Common myeloid progenitor, CD34-positive (primary cell): ENCODE measurements around the gene CST2.
"Not testable (repeated sequence)": the region's sequence is repeated elsewhere in the genome, so short reads cannot be mapped to it uniquely, and the experiment has no call there.

Experiments used
- CTCF ChIA-PET: fragments of 350-600 bp; sonication (Branson Sonifier 250); formaldehyde crosslinking; loops from one replicate; lab custom pipeline; 2021; ENCODE audit warnings: antibody characterized with exemption; lab: Charles Lee
- POLR2A ChIA-PET: fragments of 350-600 bp; sonication (Branson Sonifier 250); formaldehyde crosslinking; loops from one replicate; lab custom pipeline; 2021; ENCODE audit warnings: antibody characterized with exemption; lab: Charles Lee
- DNase-seq, 3 donors: peaks; one replicate each; pipeline versions ENCODE4 v3.0.0 to v3.0.0-alpha.2; 2013
- H3K27ac ChIP-seq, 2 experiments: 1 replicate in 1 of 2; 2 replicates in 1 of 2; pipeline ENCODE4 v1.7.0; 2013; ENCODE audit warnings: inconsistent platforms in 2 of 2, low read length in 2 of 2, mild to moderate bottlenecking in 2 of 2, low read depth in 1 of 2, moderate library complexity in 1 of 2; ENCODE audit not compliant: severe bottlenecking in 2 of 2, insufficient read depth in 1 of 2, poor library complexity in 1 of 2
- H3K27me3 ChIP-seq, 5 experiments: replicated peaks in 2 of 5; 1 replicate in 3 of 5; 2 replicates in 2 of 5; pipeline versions ENCODE4 v1.6.1 to v1.7.0; 2013; ENCODE audit warnings: low read length in 4 of 5, mild to moderate bottlenecking in 2 of 5, moderate library complexity in 2 of 5, inconsistent platforms in 1 of 5; ENCODE audit not compliant: insufficient read depth in 5 of 5, control insufficient read depth in 4 of 5
- H3K36me3 ChIP-seq, 4 experiments: 1 replicate in 2 of 4; 2 replicates in 2 of 4; pipeline versions ENCODE4 v1.6.1 to v1.7.0; 2013; ENCODE audit warnings: low read length in 3 of 4, control low read depth in 1 of 4, mild to moderate bottlenecking in 1 of 4; ENCODE audit not compliant: control insufficient read depth in 4 of 4, insufficient read depth in 4 of 4
- H3K4me1 ChIP-seq, 4 experiments: 1 replicate in 3 of 4; 2 replicates in 1 of 4; pipeline versions ENCODE4 v1.6.1 to v1.7.1; 2013; ENCODE audit warnings: low read length in 3 of 4, mild to moderate bottlenecking in 3 of 4, control low read depth in 1 of 4, inconsistent platforms in 1 of 4, moderate library complexity in 1 of 4; ENCODE audit not compliant: control insufficient read depth in 4 of 4, insufficient read depth in 4 of 4; ENCODE audit errors: control extremely low read depth in 1 of 4
- H3K4me3 ChIP-seq, 7 experiments: 1 replicate in 4 of 7; 2 replicates in 3 of 7; pipeline versions ENCODE4 v1.5.1 to v1.7.0; 2013; ENCODE audit warnings: mild to moderate bottlenecking in 7 of 7, low read length in 6 of 7, moderate library complexity in 6 of 7, inconsistent platforms in 2 of 7, low read depth in 2 of 7, control low read depth in 1 of 7; ENCODE audit not compliant: insufficient read depth in 4 of 7, control insufficient read depth in 1 of 7; ENCODE audit errors: extremely low read depth in 1 of 7
- H3K9me3 ChIP-seq, 5 experiments: 1 replicate in 4 of 5; 2 replicates in 1 of 5; pipeline versions ENCODE4 v1.6.1 to v1.7.1; 2013; ENCODE audit warnings: low read length in 4 of 5, mild to moderate bottlenecking in 2 of 5, inconsistent platforms in 1 of 5, low read depth in 1 of 5, moderate library complexity in 1 of 5; ENCODE audit not compliant: control insufficient read depth in 4 of 5, insufficient read depth in 2 of 5; ENCODE audit errors: control extremely low read depth in 1 of 5
- WGBS: methylation state at CpG from one replicate; pipeline ENCODE4 v1.1.5; 2013; ENCODE audit not compliant: insufficient coverage; 5-methylcytosine and 5-hydroxymethylcytosine counted together

The CST2 gene

GRCh38 chr20:23782366-23782983 is 44.1 kb downstream of the CST2 start:
- H3K4me3 ChIP-seq: no peak overlapping the region
- H3K4me1 ChIP-seq: no peaks in the 10 kb centered on the region
- no peaks in the 10 kb centered on the region for H3K36me3 ChIP-seq
- CTCF ChIA-PET: no interaction called here
- 53% methylated on average over 8 of the region's 8 CpGs for WGBS
- POLR2A ChIA-PET: no interaction called here
- no peaks in the 10 kb centered on the region for H3K9me3 ChIP-seq
- no peak overlapping the region for H3K27ac ChIP-seq
- H3K27me3 ChIP-seq: peaks cover 0 to 3% (median 0%) of the 10 kb centered on the region in 5 experiments
- DNase-seq: peak; percentile 1 to 24 (median 13)

GRCh38 chr20:23778676-23779075 is 47.9 kb downstream of the CST2 start:
- H3K9me3 ChIP-seq, H3K4me1 ChIP-seq, DNase-seq, POLR2A ChIA-PET, H3K4me3 ChIP-seq, H3K27ac ChIP-seq, H3K36me3 ChIP-seq, CTCF ChIA-PET: not testable (repeated sequence)
- H3K27me3 ChIP-seq: peaks cover 0 to 11% (median 0%) of the 10 kb centered on the region in 5 experiments

DNA sequence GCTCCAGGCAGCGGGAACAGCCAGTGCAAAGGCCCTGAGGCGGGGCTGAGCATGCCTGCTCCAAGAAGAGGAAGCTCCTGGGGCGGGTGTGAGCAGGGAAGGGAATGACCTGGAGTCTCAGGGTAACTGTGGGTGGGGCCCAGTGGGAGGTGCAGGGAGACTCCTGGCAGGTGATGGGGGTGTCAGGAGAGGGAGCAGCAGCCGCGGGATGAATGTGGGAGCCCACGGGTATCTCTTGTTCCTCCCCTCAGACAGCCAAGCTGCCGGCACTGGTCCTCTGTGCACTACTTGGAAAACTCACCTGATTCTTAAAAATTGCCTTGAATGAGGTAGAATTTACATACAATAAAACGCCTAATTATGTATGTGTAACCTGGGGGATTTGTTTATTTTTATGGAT is 49.1 kb downstream of the CST2 start:
- H3K4me1 ChIP-seq, H3K36me3 ChIP-seq, POLR2A ChIA-PET, DNase-seq, H3K9me3 ChIP-seq, CTCF ChIA-PET, H3K4me3 ChIP-seq, H3K27ac ChIP-seq: not testable (repeated sequence)
- WGBS: 86% methylated on average over 3 of the region's 8 CpGs
- peaks cover 0 to 15% (median 0%) of the 10 kb centered on the region in 5 experiments for H3K27me3 ChIP-seq

DNA sequence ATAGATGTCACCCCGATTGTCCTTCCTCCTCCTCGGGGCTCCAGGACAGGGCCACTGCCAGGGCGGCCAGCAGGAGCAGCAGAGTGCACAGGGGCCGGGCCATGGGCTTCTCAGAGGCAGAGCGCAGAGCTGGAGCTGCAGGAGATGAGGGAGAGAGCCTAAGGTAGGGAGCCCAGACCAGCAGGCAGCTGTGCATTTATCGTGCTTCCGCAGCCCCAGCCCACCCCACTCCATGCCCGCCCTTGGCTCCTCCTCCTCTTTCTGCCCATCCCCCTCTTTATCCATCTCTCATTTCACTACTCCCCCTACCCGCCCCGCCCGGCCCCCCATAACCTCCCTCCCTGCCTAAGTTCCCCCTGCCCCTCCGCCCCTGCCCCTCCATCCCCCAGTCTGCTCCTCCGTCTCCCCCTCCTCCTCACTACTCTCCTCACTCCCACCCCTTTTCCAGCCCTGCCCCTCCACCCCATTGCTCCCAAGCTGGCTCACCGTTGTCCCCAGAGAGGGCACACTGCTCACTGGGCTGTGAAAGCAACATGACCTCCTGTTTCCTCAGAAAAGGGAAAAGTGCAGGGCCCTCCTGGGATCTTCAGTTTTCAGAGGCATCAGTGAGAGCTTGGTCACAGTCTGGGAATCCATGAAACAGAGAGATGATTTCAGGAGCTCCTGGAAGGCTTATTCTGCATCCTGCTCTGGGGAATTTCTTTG is 50.3 kb downstream of the CST2 start:
- Histone ChIP-seq H3K4me1 (no peaks in the 10 kb centered on the region), H3K27ac (no peak overlapping the region), H3K27me3 (peaks cover 0 to 16% (median 0%) of the 10 kb centered on the region in 5 experiments), H3K9me3 (no peaks in the 10 kb centered on the region), H3K36me3 (no peaks in the 10 kb centered on the region), H3K4me3 (no peak overlapping the region)
- ChIA-PET POLR2A (no interaction called here), CTCF (no interaction called here)
- DNase-seq: no peak
- WGBS: 46% methylated on average over 5 of the region's 14 CpGs

DNA sequence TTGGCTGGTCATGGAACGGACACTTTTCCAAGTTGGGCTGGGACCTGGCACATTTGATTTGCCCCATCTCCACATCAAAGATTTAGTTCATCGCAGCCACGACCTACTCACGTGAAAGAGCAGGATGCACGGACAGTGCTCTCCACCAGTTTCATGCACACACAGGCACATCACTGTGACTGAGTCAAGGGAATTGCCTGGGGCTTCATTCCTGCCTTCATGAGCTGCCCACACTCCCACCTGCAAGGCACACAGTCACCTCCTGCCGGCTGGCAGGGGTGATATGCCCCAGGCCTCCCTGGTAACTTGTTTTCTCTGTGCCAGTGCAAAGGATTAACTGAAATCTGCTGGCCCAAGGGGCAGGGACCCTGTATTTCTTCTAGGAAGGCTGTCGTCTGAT is 52.4 kb downstream of the CST2 start:
- ChIA-PET CTCF (no interaction called here), POLR2A (no interaction called here)
- no peak for DNase-seq
- WGBS: 93% methylated on average over 7 of the region's 7 CpGs
- Histone ChIP-seq H3K27me3 (peaks cover 0 to 16% (median 0%) of the 10 kb centered on the region in 5 experiments), H3K36me3 (no peaks in the 10 kb centered on the region), H3K4me3 (no peak overlapping the region), H3K4me1 (no peaks in the 10 kb centered on the region), H3K27ac (no peak overlapping the region), H3K9me3 (no peaks in the 10 kb centered on the region)
